HepG2 (cell line): ENCODE measurements around the gene LRSAM1. TPM values are rescaled to one million over a fixed set of nuclear protein-coding genes. Genes with fewer than 3 reads are reported as not detected.

Experiments
- ATAC-seq: fragments of 200-7000 bp; cut with Tn5 transposase; 3 replicates; pipeline ENCODE4 v1.9.1; 2020; ENCODE audit warnings: mild to moderate bottlenecking, moderate library complexity
- BruUV-seq: library from RNA; stranded (reverse); fragments of 400-500 nt; replicated peaks from 2 replicates; lab custom pipeline; 2021; lab: Mats Ljungman, UMichigan
- CTCF ChIA-PET: fragments of 300-600 bp; formaldehyde crosslinking; extraction: SDS; loops from one replicate; lab custom pipeline; 2021; ENCODE audit warnings: low total read pairs, inconsistent platforms, low intra/inter-chr PET ratio; lab: Yijun Ruan, JAX
- POLR2A ChIA-PET: fragments of 350-600 bp; sonication (Branson Sonifier 250); formaldehyde crosslinking; loops from one replicate; lab custom pipeline; 2020; ENCODE audit warnings: antibody characterized with exemption, inconsistent platforms; lab: Yijun Ruan, JAX
- DNase-seq: peaks from one replicate; pipeline ENCODE4 v3.0.0-alpha.2; 2015; ENCODE audit warnings: low spot score
- FAIRE-seq: peaks from 3 replicates; lab custom pipeline; 2011; peaks lifted over from hg19 to GRCh38; lab: Jason Lieb, UNC
- H2AFZ ChIP-seq: one replicate; pipeline ENCODE4 v1.6.1; 2011; ENCODE audit warnings: low read length, inconsistent platforms
- H3K27ac ChIP-seq: fragments of 300-600 bp; 3 replicates; pipeline ENCODE4 v1.8.0; 2011; ENCODE audit warnings: mixed run types, mild to moderate bottlenecking, mixed read lengths, low read length, inconsistent platforms; ENCODE audit not compliant: insufficient read depth; ENCODE audit errors: extremely low read length
- H3K27me3 ChIP-seq, 2 experiments: fragments of 200-600 bp in 1 of 2; 2 replicates in 1 of 2; 3 replicates in 1 of 2; pipeline versions ENCODE4 v1.6.0 to v1.8.0; 2011; ENCODE audit warnings: low read length in 2 of 2, mild to moderate bottlenecking in 2 of 2, moderate library complexity in 2 of 2, inconsistent platforms in 1 of 2; ENCODE audit not compliant: insufficient read depth in 2 of 2, control insufficient read depth in 1 of 2
- H3K36me3 ChIP-seq, 2 experiments: fragments of 200-600 bp in 1 of 2; replicated peaks in 1 of 2; 2 replicates in 1 of 2; 3 replicates in 1 of 2; pipeline versions ENCODE4 v1.5.1 to v1.8.0; 2011; ENCODE audit warnings: low read length in 2 of 2, inconsistent platforms in 1 of 2; ENCODE audit not compliant: insufficient read depth in 2 of 2, control insufficient read depth in 1 of 2
- H3K4me1 ChIP-seq: 2 replicates; pipeline ENCODE4 v1.5.1; 2012; ENCODE audit warnings: low read length, inconsistent platforms; ENCODE audit not compliant: insufficient read depth
- H3K4me2 ChIP-seq: 2 replicates; pipeline ENCODE4 v1.6.0; 2011; ENCODE audit warnings: low read depth, low read length, inconsistent platforms
- H3K4me3 ChIP-seq, 3 experiments: fragments of 200-600 bp in 1 of 3; sonication (generic), shearing (Covaris generic) in 1 of 3; replicated peaks in 1 of 3; 2 replicates each; pipeline ENCODE4 v1.5.1; 2011 to 2016; ENCODE audit warnings: low read length in 3 of 3, inconsistent platforms in 2 of 3, low read depth in 2 of 3, mild to moderate bottlenecking in 2 of 3, control low read depth in 1 of 3, mixed read lengths in 1 of 3; ENCODE audit not compliant: insufficient read depth in 1 of 3
- H3K79me2 ChIP-seq: one replicate; pipeline ENCODE4 v1.6.1; 2011; ENCODE audit warnings: low read length, inconsistent platforms; ENCODE audit not compliant: insufficient read depth
- H3K9ac ChIP-seq: 2 replicates; pipeline ENCODE4 v1.6.0; 2011; ENCODE audit warnings: mild to moderate bottlenecking, low read depth, low read length, inconsistent platforms; ENCODE audit not compliant: insufficient read depth
- H3K9me3 ChIP-seq: 2 replicates; pipeline ENCODE4 v1.5.1; 2012; ENCODE audit warnings: mild to moderate bottlenecking, low read length
- H4K20me1 ChIP-seq: 2 replicates; pipeline ENCODE4 v1.6.0; 2011; ENCODE audit warnings: inconsistent platforms, mild to moderate bottlenecking, low read length, moderate library complexity; ENCODE audit not compliant: insufficient read depth
- ADNP ChIP-seq: sonication (generic); formaldehyde crosslinking; IDR thresholded peaks from 2 replicates; pipeline ENCODE4 v1.4.0; 2020; ENCODE audit warnings: missing genetic modification reagents
- ARID4A ChIP-seq: sonication (generic); formaldehyde crosslinking; IDR thresholded peaks from 2 replicates; pipeline ENCODE4 v1.5.0; 2020; ENCODE audit warnings: mild to moderate bottlenecking, missing genetic modification reagents, borderline replicate concordance
- HHEX ChIP-seq: IDR thresholded peaks from 2 replicates; pipeline ENCODE4 v1.6.1; 2016; ENCODE audit warnings: control low read depth
- HNRNPK ChIP-seq: fragments of 200-400 bp; formaldehyde crosslinking; IDR thresholded peaks from 2 replicates; pipeline ENCODE4 v1.6.1; 2018; ENCODE audit warnings: low read length, low read depth, moderate library complexity, mild to moderate bottlenecking; ENCODE audit not compliant: poor library complexity, severe bottlenecking
- JUND ChIP-seq: sonication (generic); formaldehyde crosslinking; IDR thresholded peaks from 2 replicates; pipeline ENCODE4 v1.8.0; 2022; ENCODE audit warnings: mild to moderate bottlenecking, missing genetic modification reagents
- PLRG1 ChIP-seq: fragments of 450-650 bp; conservative IDR thresholded peaks from 2 replicates; pipeline ENCODE4 v1.6.1; 2016
- SIX4 ChIP-seq: sonication (generic); formaldehyde crosslinking; IDR thresholded peaks from 2 replicates; pipeline ENCODE4 v1.4.0; 2020; ENCODE audit warnings: missing genetic modification reagents
- ZBTB3 ChIP-seq: sonication (generic); formaldehyde crosslinking; IDR thresholded peaks from 2 replicates; pipeline ENCODE4 v1.4.0; 2020; ENCODE audit warnings: low read depth, mild to moderate bottlenecking, moderate library complexity, missing genetic modification reagents, borderline replicate concordance
- ZFP37 ChIP-seq: sonication (generic); formaldehyde crosslinking; IDR thresholded peaks from 2 replicates; pipeline ENCODE4 v1.4.0; 2020; ENCODE audit warnings: missing genetic modification reagents, borderline replicate concordance
- ZNF382 ChIP-seq: sonication (generic); formaldehyde crosslinking; IDR thresholded peaks from 2 replicates; pipeline ENCODE4 v1.5.0; 2020; ENCODE audit warnings: missing genetic modification reagents, mild to moderate bottlenecking, borderline replicate concordance
- ZNF639 ChIP-seq: conservative IDR thresholded peaks from 2 replicates; pipeline ENCODE4 v1.6.1; 2018; ENCODE audit warnings: missing genetic modification reagents
- WGBS: methylation state at CpG from one replicate; pipeline ENCODE4 v1.1.6; 2017; ENCODE audit warnings: low lambda C conversion rate; 5-methylcytosine and 5-hydroxymethylcytosine counted together
- in situ Hi-C: cut with HindIII; loops from 2 replicates; pipeline ENCODE4 v1.10.0; 2017; ENCODE audit warnings: low pct_unique_long_range_greater_than_20kb; ENCODE audit not compliant: extremely low pct_ligation_motif_present
- intact Hi-C: fragments of 100-400 bp; cut with micrococcal nuclease; formaldehyde crosslinking; loops from one replicate; pipeline ENCODE4 v1.10.0; 2022; ENCODE audit not compliant: unreplicated experiment
- polyA plus RNA-seq, 8 experiments: library from polyadenylated mRNA; depleted of rRNA in 3 of 8; stranded (reverse) in 7 of 8; unstranded in 1 of 8; fragments of >200 nt; fragmentation: Illumina TruSeq in 4 of 8; extraction: Trizol in 4 of 8; gene quantifications; 2 replicates each; pipeline versions ENCODE4 v1.2.1 to v1.2.3, GENCODE V29; 2011 to 2016; ENCODE audit warnings: low read depth in 4 of 8, missing spikeins in 1 of 8, mixed read lengths in 1 of 8; ENCODE audit not compliant: insufficient read depth in 1 of 8
- total RNA-seq, 5 experiments: library from RNA; depleted of rRNA; stranded (reverse); fragments of >200 nt; fragmentation: Illumina TruSeq; extraction: Trizol; gene quantifications; 2 replicates each; pipeline ENCODE4 v1.2.3, GENCODE V29; 2016; ENCODE audit warnings: low read depth in 1 of 5

Gene LRSAM1
- total and polyA plus RNA-seq, 2 of the 13 experiments (the other 11 are each of a cell fraction or from before 2014, with no cell fraction given): 8.7 to 10.2 TPM

- no TSS peak for BruUV-seq
- Histone ChIP-seq H3K79me2 (no peaks in the 10 kb centered on the region), H4K20me1 (no peaks in the 10 kb centered on the region), H3K36me3 (peaks cover 9 to 36% of the 10 kb centered on the region in 2 experiments), H3K9ac (no peak overlapping the region), H2AFZ (no peak overlapping the region), H3K27ac (no peak overlapping the region), H3K9me3 (no peaks in the 10 kb centered on the region), H3K27me3 (no peaks in the 10 kb centered on the region), H3K4me2 (no peak overlapping the region), H3K4me3 (no peak overlapping the region), H3K4me1 (no peaks in the 10 kb centered on the region)
- intact Hi-C loops (no loop called here), in situ Hi-C loops (no loop called here)
- 91% methylated on average over 7 of the region's 9 CpGs for WGBS
- POLR2A ChIA-PET: no interaction called here
- ATAC-seq (no peak), FAIRE-seq (no peak), DNase-seq (no peak)
- CTCF ChIA-PET: no interaction called here
- TF ChIP-seq ARID4A (CRISPR knock-in tag): no peak
- TF ChIP-seq ZBTB3 (CRISPR knock-in tag): no peak
- TF ChIP-seq JUND (CRISPR knock-in tag): no peak
- TF ChIP-seq HHEX: no peak
- no peak for TF ChIP-seq SIX4 (CRISPR knock-in tag)
- no peak for TF ChIP-seq ZFP37 (CRISPR knock-in tag)
- no peak for TF ChIP-seq ZNF639
- no peak for TF ChIP-seq PLRG1
- no peak for TF ChIP-seq HNRNPK
- no peak for TF ChIP-seq ZNF382 (CRISPR knock-in tag)
- no peak for TF ChIP-seq ADNP (CRISPR knock-in tag)
Observed at GRCh38 chr9:127494304-127494702, 43.0 kb downstream of the LRSAM1 start.
